Endothelial cell (in vitro differentiated cells): ENCODE data around the gene DLG1. TPM values are rescaled to one million over a fixed set of nuclear protein-coding genes. Genes with fewer than 3 reads are reported as not detected.
"Not testable (repeated sequence)": the region's sequence is repeated elsewhere in the genome, so short reads cannot be mapped to it uniquely, and the experiment has no call there.

ENCODE experiments used
- DNase-seq: peaks from one replicate; pipeline ENCODE4 v3.0.0; 2021; ENCODE audit warnings: low spot score
- H3K27ac Mint-ChIP-seq: one replicate; pipeline ENCODE4 v1.8.0; 2021; ENCODE audit warnings: mixed read lengths, inconsistent platforms; ENCODE audit not compliant: unreplicated experiment
- H3K27me3 Mint-ChIP-seq: one replicate; pipeline ENCODE4 v1.8.0; 2021; ENCODE audit warnings: mild to moderate bottlenecking, moderate library complexity, mixed read lengths, inconsistent platforms; ENCODE audit not compliant: unreplicated experiment
- H3K36me3 Mint-ChIP-seq: one replicate; pipeline ENCODE4 v1.8.0; 2021; ENCODE audit warnings: mild to moderate bottlenecking, low read depth, mixed read lengths, inconsistent platforms; ENCODE audit not compliant: unreplicated experiment
- H3K4me1 Mint-ChIP-seq: one replicate; pipeline ENCODE4 v1.8.0; 2021; ENCODE audit warnings: mild to moderate bottlenecking, mixed read lengths, inconsistent platforms; ENCODE audit not compliant: unreplicated experiment
- H3K4me3 Mint-ChIP-seq: one replicate; pipeline ENCODE4 v1.8.0; 2021; ENCODE audit warnings: mild to moderate bottlenecking, mixed read lengths, inconsistent platforms; ENCODE audit not compliant: unreplicated experiment
- H3K9me3 Mint-ChIP-seq: one replicate; pipeline ENCODE4 v1.8.0; 2021; ENCODE audit warnings: mixed read lengths, inconsistent platforms; ENCODE audit not compliant: unreplicated experiment
- total RNA-seq: library from RNA; stranded (reverse); fragmentation: NEBNext Ultra II Directional; extraction: Animal tissue kit (Norgen Biotek cat#: 25700); gene quantifications from one replicate; pipeline ENCODE4 v1.2.1, GENCODE V29; 2021; ENCODE audit not compliant: unreplicated experiment
- TF ChIP-seq, protein P1 (sequence below): fragments of 200-600 bp; sonication (generic); IDR thresholded peaks from one replicate; pipeline ENCODE4 v1.5.0; 2021; ENCODE audit warnings: antibody characterized with exemption; ENCODE audit not compliant: unreplicated experiment

The DLG1 gene
- total RNA-seq, 1 donor from 2014 or later = 75.5 TPM

DNA sequence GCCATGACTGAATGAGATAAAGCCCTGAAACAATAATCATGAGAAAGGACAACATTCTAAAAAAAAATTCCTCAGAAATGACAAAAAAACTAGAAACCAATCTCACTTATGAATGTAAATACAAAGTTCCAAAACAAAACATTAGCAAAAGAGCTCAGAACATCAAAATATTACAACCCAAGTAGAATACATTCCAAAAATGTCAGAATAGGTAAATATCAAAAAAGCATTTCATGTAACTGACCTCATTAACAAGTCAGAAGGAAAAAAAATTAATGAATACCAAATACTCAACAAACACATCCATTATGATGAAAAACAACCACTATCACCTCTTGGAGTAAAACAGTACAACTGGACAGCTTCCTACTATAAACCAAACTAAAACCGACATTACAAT lies 93.1 kb downstream of the DLG1 start:
- Mint-ChIP-seq H3K27me3 (no peaks in the 10 kb centered on the region), H3K4me1 (peaks cover 12% of the 10 kb centered on the region), H3K9me3 (no peaks in the 10 kb centered on the region), H3K27ac (no peak overlapping the region), H3K36me3 (no peaks in the 10 kb centered on the region), H3K4me3 (no peak overlapping the region)
- TF ChIP-seq, protein P1, sequence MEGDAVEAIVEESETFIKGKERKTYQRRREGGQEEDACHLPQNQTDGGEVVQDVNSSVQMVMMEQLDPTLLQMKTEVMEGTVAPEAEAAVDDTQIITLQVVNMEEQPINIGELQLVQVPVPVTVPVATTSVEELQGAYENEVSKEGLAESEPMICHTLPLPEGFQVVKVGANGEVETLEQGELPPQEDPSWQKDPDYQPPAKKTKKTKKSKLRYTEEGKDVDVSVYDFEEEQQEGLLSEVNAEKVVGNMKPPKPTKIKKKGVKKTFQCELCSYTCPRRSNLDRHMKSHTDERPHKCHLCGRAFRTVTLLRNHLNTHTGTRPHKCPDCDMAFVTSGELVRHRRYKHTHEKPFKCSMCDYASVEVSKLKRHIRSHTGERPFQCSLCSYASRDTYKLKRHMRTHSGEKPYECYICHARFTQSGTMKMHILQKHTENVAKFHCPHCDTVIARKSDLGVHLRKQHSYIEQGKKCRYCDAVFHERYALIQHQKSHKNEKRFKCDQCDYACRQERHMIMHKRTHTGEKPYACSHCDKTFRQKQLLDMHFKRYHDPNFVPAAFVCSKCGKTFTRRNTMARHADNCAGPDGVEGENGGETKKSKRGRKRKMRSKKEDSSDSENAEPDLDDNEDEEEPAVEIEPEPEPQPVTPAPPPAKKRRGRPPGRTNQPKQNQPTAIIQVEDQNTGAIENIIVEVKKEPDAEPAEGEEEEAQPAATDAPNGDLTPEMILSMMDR = no peak
- no peak for DNase-seq

DNA sequence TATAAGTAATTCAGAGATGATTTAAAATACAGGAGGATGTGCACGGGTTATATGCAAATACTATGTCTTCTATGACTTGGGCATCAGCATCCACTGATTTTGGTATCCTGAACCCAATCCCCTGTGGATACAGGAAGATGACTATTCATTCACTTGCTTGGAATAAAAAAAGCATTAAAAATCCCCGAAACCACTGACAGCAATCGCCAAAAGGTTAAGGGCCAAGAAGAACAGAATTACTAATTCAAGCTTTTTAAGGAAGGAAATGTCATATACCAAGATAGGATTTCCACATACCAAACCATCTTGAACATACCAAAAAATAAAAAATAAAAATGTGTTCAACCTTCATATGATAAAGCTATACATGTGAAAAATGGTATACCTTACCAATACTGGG lies 93.7 kb downstream of the DLG1 start:
- Mint-ChIP-seq H3K4me1 (peaks cover 12% of the 10 kb centered on the region), H3K36me3 (no peaks in the 10 kb centered on the region), H3K4me3 (no peak overlapping the region), H3K9me3 (no peaks in the 10 kb centered on the region), H3K27ac (no peak overlapping the region), H3K27me3 (no peaks in the 10 kb centered on the region)
- TF ChIP-seq, protein P1 = no peak
- DNase-seq = no peak

DNA sequence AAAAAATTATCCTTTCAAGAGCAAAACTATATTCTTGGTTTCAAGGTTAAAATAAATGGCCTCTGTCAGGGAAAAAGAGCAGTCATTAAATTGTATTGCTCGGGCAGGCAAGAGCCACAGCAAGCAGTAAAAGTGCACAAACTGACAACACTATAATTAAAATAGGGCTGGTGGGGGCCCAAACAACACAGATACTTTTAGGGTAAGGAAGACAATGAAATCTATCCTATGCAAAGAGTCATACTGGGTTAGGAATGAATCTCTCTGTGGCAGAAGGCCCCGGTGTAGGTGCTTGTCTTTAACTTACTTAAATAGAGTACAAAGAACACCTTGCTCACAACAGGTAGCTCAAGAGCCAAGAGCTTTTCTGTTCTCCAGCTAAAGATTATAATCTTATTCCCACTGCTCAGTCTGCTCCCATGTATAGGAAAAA lies 94.7 kb downstream of the DLG1 start:
- TF ChIP-seq, protein P1 = no peak
- Mint-ChIP-seq H3K9me3 (no peaks in the 10 kb centered on the region), H3K27ac (no peak overlapping the region), H3K36me3 (no peaks in the 10 kb centered on the region), H3K27me3 (no peaks in the 10 kb centered on the region), H3K4me3 (no peak overlapping the region), H3K4me1 (peaks cover 12% of the 10 kb centered on the region)
- no peak for DNase-seq

DNA sequence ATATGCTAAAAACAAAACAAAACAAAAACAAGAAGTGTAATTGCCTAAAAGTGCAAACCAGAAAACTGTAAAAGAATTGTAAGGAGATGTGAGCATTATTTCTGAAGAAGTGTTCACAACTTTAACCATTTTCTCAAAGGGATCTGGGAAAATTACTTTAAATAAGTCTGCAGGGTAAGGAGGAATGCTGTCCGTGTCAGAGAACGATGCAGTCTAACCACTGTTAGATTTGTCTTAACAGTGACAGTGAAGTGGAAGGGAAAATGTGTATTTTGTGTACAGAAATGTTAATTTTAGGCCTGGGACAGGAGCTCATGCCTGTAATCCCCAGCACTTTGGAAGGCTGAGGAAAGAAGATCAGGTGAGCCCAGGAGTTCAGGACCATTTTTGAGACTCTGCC lies 95.7 kb downstream of the DLG1 start:
- H3K27me3 Mint-ChIP-seq = no peaks in the 10 kb centered on the region
- DNase-seq = no peak
- H3K27ac Mint-ChIP-seq = no peak overlapping the region
- TF ChIP-seq, protein P1 = no peak
- H3K9me3 Mint-ChIP-seq = no peaks in the 10 kb centered on the region
- peaks cover 12% of the 10 kb centered on the region for H3K4me1 Mint-ChIP-seq
- no peaks in the 10 kb centered on the region for H3K36me3 Mint-ChIP-seq
- H3K4me3 Mint-ChIP-seq = no peak overlapping the region

DNA sequence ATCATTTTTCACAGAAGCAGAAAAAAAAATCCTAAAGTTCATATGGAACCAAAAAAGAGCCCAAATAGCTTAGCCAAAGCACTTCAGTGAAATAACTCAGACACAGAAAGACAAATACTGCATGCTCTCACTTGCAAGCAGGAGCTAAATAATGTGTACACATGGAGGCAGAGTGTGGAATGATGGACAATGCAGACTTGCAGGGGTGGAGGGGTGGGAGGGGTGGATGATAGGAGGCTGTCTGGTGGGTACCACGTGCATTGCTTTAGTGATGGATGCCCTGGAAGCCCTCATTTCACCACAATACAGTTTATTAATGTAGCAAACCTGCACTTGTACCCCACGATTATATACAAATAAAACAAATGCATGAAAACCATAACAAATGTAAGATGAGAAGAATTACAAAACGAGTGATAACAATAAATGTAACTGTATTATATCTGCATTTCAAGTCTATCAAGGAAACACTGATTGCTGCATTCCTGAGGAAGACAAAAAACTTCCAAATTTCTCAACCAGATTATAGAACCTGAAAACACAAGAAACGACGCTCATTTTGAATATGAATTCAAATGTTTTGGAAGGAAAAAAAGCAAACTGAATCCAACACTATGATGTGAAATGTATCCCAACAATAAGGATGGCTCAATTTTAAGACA lies 96.5 kb downstream of the DLG1 start:
- H3K27me3 Mint-ChIP-seq = no peaks in the 10 kb centered on the region
- peaks cover 7% of the 10 kb centered on the region for H3K4me1 Mint-ChIP-seq
- H3K36me3 Mint-ChIP-seq = no peaks in the 10 kb centered on the region
- H3K9me3 Mint-ChIP-seq = no peaks in the 10 kb centered on the region
- H3K27ac Mint-ChIP-seq = no peak overlapping the region
- no peak overlapping the region for H3K4me3 Mint-ChIP-seq
- TF ChIP-seq, protein P1 = no peak
- no peak for DNase-seq

DNA sequence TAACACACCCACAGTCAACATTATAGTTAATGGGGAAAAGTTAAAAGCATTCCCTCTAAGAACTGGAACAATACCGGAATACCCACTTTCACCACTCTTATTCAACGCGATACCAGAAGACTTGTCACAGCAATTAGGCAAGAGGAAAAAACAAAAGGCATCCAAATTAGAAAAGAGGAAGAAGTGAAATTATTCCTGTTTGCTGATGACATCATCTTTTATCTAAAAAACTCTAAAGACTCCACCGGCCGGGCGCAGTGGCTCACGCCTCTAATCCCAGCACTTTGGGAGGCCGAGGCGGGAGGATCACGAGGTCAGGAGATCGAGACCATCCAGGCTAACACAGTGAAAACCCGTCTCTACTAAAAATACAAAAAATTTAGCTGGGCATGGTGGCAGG lies 97.6 kb downstream of the DLG1 start:
- H3K4me1 Mint-ChIP-seq = not testable (repeated sequence)

More for the DNA sequence above, 97.6 kb downstream of the DLG1 start:
- H3K36me3 Mint-ChIP-seq, DNase-seq, H3K9me3 Mint-ChIP-seq, H3K4me3 Mint-ChIP-seq, H3K27me3 Mint-ChIP-seq: not testable (repeated sequence)
- peak overlapping the region; percentile 2 for H3K27ac Mint-ChIP-seq
